ENCODE measurements around the gene YIPF5.

DNA sequence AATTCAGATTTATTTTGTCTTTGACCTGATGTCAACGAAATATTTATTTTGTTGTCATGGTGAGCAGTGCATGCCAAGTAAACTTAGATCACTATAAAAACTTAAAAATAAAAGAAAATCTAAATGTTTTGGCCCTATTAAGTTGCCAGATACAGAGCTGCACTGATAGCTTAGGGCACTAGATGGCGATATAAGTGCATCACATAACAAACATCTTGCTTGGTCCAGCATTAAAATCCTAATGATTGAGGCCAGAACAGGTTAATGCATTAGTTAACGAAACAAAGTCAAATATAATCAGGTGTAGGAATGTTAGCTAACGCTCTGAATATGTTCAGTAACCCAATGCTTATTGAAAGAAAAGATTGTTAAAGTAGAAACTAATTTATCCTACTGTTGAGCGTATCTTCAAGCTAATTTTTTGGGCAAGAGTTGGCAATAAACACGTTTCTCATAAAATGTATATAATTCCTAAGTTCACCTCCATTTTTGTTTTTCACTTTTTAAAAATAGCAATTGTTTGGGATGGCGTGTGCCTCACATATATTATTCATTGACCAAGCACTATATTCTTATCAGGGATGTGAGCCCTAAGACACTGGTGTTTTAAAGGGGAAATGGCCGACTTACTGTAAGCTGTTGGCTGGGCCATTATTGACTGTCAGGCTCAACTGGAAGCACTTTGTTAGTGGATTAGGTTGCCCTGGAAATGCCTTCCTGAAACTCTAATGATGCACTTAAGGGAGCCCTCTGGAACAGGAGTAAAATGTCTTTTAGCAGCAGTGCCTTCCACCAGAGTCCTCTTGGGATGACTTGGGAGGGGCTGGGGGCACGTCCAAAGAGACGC is 33.5 kb upstream of the YIPF5 start:
- no peak for TF ChIP-seq EZH2 (IDR thresholded peaks at IDR 0.05; ENCODE audit: insufficient read depth, poor library complexity, severe bottlenecking)
- no peak for TF ChIP-seq EZH2phosphoT487 (IDR thresholded peaks at IDR 0.05; ENCODE audit: insufficient read depth, low read depth)

All from GM23248 (cell line).